Mesothelial cell of epicardium (in vitro differentiated cells): ENCODE measurements around the gene GRM8. TPM values are rescaled to one million over a fixed set of nuclear protein-coding genes. Genes with fewer than 3 reads are reported as not detected.

Experiments
- DNase-seq, 2 experiments: peaks; one replicate each; pipeline ENCODE4 v3.0.0; 2021; ENCODE audit warnings: low spot score in 2 of 2; ENCODE audit not compliant: unreplicated experiment in 2 of 2
- H3K27ac Mint-ChIP-seq: 2 replicates; pipeline ENCODE4 v1.8.0; 2021; ENCODE audit warnings: mixed read lengths
- H3K27me3 Mint-ChIP-seq: 2 replicates; pipeline ENCODE4 v1.8.0; 2021; ENCODE audit warnings: low read depth, mixed read lengths
- H3K36me3 Mint-ChIP-seq: 2 replicates; pipeline ENCODE4 v1.8.0; 2021; ENCODE audit warnings: mixed read lengths
- H3K4me1 Mint-ChIP-seq: 2 replicates; pipeline ENCODE4 v1.8.0; 2021; ENCODE audit warnings: mixed read lengths
- H3K4me3 Mint-ChIP-seq: 2 replicates; pipeline ENCODE4 v1.8.0; 2021; ENCODE audit warnings: mild to moderate bottlenecking, moderate library complexity, mixed read lengths
- H3K9me3 Mint-ChIP-seq: 2 replicates; pipeline ENCODE4 v1.8.0; 2021; ENCODE audit warnings: mixed read lengths
- CTCF ChIP-seq: fragments of 200-600 bp; sonication (generic); IDR thresholded peaks from one replicate; pipeline ENCODE4 v1.5.0; 2021; ENCODE audit warnings: antibody characterized with exemption; ENCODE audit not compliant: unreplicated experiment
- total RNA-seq: library from RNA; stranded (reverse); gene quantifications from 3 replicates; pipeline ENCODE4 v1.2.1, GENCODE V29; 2021

GRM8 gene
- total RNA-seq, 1 donor from 2014 or later: 1.0 TPM

GRCh38 chr7:126702242-126703016, 550.3 kb downstream of the GRM8 start:
- Mint-ChIP-seq H3K27me3 (peaks cover 5% of the 10 kb centered on the region), H3K9me3 (peaks cover 5% of the 10 kb centered on the region), H3K27ac (no peak overlapping the region), H3K4me3 (no peak overlapping the region), H3K36me3 (peaks cover 3% of the 10 kb centered on the region), H3K4me1 (peaks cover 12% of the 10 kb centered on the region)
- no peak for TF ChIP-seq CTCF
- DNase-seq: no peak

- peaks cover 11% of the 10 kb centered on the region for H3K27me3 Mint-ChIP-seq
- peaks cover 3% of the 10 kb centered on the region for H3K36me3 Mint-ChIP-seq
- peaks cover 5% of the 10 kb centered on the region for H3K9me3 Mint-ChIP-seq
- no peak for TF ChIP-seq CTCF
- DNase-seq: no peak
- no peak overlapping the region for H3K4me3 Mint-ChIP-seq
- H3K4me1 Mint-ChIP-seq: peaks cover 12% of the 10 kb centered on the region
- no peak overlapping the region for H3K27ac Mint-ChIP-seq
Measured at GRCh38 chr7:126700807-126701604, 551.7 kb downstream of the GRM8 start.

- Mint-ChIP-seq H3K9me3 (peaks cover 2% of the 10 kb centered on the region), H3K4me3 (no peak overlapping the region), H3K27ac (no peak overlapping the region), H3K36me3 (peaks cover under 1% of the 10 kb centered on the region), H3K4me1 (peaks cover 12% of the 10 kb centered on the region), H3K27me3 (peaks cover 15% of the 10 kb centered on the region)
- no peak for TF ChIP-seq CTCF
- DNase-seq: no peak
Measured at GRCh38 chr7:126699707-126700106, 553.0 kb downstream of the GRM8 start.

GRCh38 chr7:126698909-126699308, 553.8 kb downstream of the GRM8 start:
- Mint-ChIP-seq H3K36me3 (no peaks in the 10 kb centered on the region), H3K27me3 (peaks cover 15% of the 10 kb centered on the region), H3K4me1 (peaks cover 12% of the 10 kb centered on the region), H3K4me3 (no peak overlapping the region), H3K9me3 (no peaks in the 10 kb centered on the region), H3K27ac (no peak overlapping the region)
- no peak for TF ChIP-seq CTCF
- DNase-seq: no peak

- H3K27me3 Mint-ChIP-seq: peaks cover 15% of the 10 kb centered on the region
- no peak for DNase-seq
- H3K27ac Mint-ChIP-seq: no peak overlapping the region
- peaks cover 12% of the 10 kb centered on the region for H3K4me1 Mint-ChIP-seq
- no peak overlapping the region for H3K4me3 Mint-ChIP-seq
- no peaks in the 10 kb centered on the region for H3K36me3 Mint-ChIP-seq
- no peaks in the 10 kb centered on the region for H3K9me3 Mint-ChIP-seq
- no peak for TF ChIP-seq CTCF
Measured at GRCh38 chr7:126698446-126698845, 554.3 kb downstream of the GRM8 start.
